Stimulated activated CD4-positive, alpha-beta T cell treated with anti-CD3 and anti-CD28 coated beads, Interleukin-2, amount 100 ng/mL, for 48 hours (primary cell): Measurements from ENCODE around the gene BUD31.
A peak's percentile ranks its signal among the peaks of the same experiment; 100 is the strongest.
"Not testable (repeated sequence)": the region's sequence is repeated elsewhere in the genome, so short reads cannot be mapped to it uniquely, and the experiment has no call there.

Source experiments
- DNase-seq, 2 donors: peaks; one replicate each; pipeline ENCODE4 v3.0.0-alpha.2; 2020

BUD31 gene

GRCh38 chr7:99408379-99409191, at the start of gene BUD31, which contains the start of gene PDAP1:
TSS of gene BUD31 (plus strand) at chr7:99408969. CDS start at chr7:99411093, 2,124 bp downstream.
TSS of gene PDAP1 (minus strand) at chr7:99408597. CDS start at chr7:99408548, 49 bp downstream.
- peak; percentile 93 for DNase-seq

- DNase-seq: no peak
These were observed 49.2 kb upstream of the BUD31 start for GRCh38 chr7:99359465-99360154.

- no peak for DNase-seq
These were observed 46.0 kb upstream of the BUD31 start for GRCh38 chr7:99362801-99363200.

- no peak for DNase-seq
These were observed 45.5 kb upstream of the BUD31 start for GRCh38 chr7:99363286-99363685.

GRCh38 chr7:99365318-99366141, 43.2 kb upstream of the BUD31 start:
- peak in 1 of 2 donors; percentile 43 for DNase-seq

- no peak for DNase-seq
These were observed 42.1 kb upstream of the BUD31 start for GRCh38 chr7:99366646-99367045.

- DNase-seq: no peak
These were observed 39.9 kb upstream of the BUD31 start for GRCh38 chr7:99368750-99369389.

GRCh38 chr7:99369767-99370391, 38.9 kb upstream of the BUD31 start:
- DNase-seq: no peak

GRCh38 chr7:99371376-99371920, 37.3 kb upstream of the BUD31 start:
- DNase-seq: no peak

- DNase-seq: no peak
These were observed 36.3 kb upstream of the BUD31 start for GRCh38 chr7:99372275-99373090.

- no peak for DNase-seq
These were observed 35.4 kb upstream of the BUD31 start for GRCh38 chr7:99373091-99374066.

GRCh38 chr7:99374111-99375064, 34.4 kb upstream of the BUD31 start, which contains the start of gene ARPC1B:
TSS of gene ARPC1B (plus strand) at chr7:99374730. CDS start at chr7:99385715, 10,985 bp downstream.
- peak; percentile 76 to 87 for DNase-seq

GRCh38 chr7:99375070-99375807, 33.5 kb upstream of the BUD31 start:
- peak; percentile 52 to 63 for DNase-seq

- peak in 1 of 2 donors; percentile 36 for DNase-seq
These were observed 29.7 kb upstream of the BUD31 start for GRCh38 chr7:99379043-99379577.

GRCh38 chr7:99379693-99380031, 29.1 kb upstream of the BUD31 start:
- not testable (repeated sequence) for DNase-seq

- peak; percentile 35 to 40 for DNase-seq
These were observed 28.5 kb upstream of the BUD31 start for GRCh38 chr7:99380032-99380822.
